H1 (cell line): ENCODE measurements around the gene CNNM3. TPM values are rescaled to one million over a fixed set of nuclear protein-coding genes. Genes with fewer than 3 reads are reported as not detected.

Source experiments
- CTCF ChIA-PET: fragments of 300-600 bp; sonication (Branson Sonifier 250); formaldehyde crosslinking; loops from one replicate; lab custom pipeline; 2021; ENCODE audit not compliant: partially characterized antibody; lab: Charles Lee
- POLR2A ChIA-PET: fragments of 300-600 bp; sonication (Branson Sonifier 250); formaldehyde crosslinking; loops from one replicate; lab custom pipeline; 2021; ENCODE audit warnings: inconsistent platforms; ENCODE audit not compliant: partially characterized antibody; lab: Charles Lee
- DNase-seq, 2 experiments: peaks; one replicate each; pipeline versions ENCODE4 v3.0.0 to v3.0.0-alpha.2; 2010 to 2022; ENCODE audit warnings: low spot score in 2 of 2, low read depth in 1 of 2, mixed read lengths in 1 of 2
- FAIRE-seq: peaks from 2 replicates; lab custom pipeline; 2011; peaks lifted over from hg19 to GRCh38; lab: Jason Lieb, UNC
- H2AFZ ChIP-seq: 2 replicates; pipeline ENCODE4 v1.8.1; 2012; ENCODE audit warnings: low read length, inconsistent platforms
- H2AK5ac ChIP-seq: 2 replicates; pipeline ENCODE4 v1.6.1; 2013; ENCODE audit warnings: low read depth, low read length
- H2BK120ac ChIP-seq: replicated peaks from 2 replicates; pipeline ENCODE3; 2013; ENCODE audit warnings: low read depth, low read length, inconsistent platforms
- H2BK12ac ChIP-seq: 2 replicates; pipeline ENCODE4 v1.6.1; 2013; ENCODE audit warnings: low read depth, low read length
- H2BK15ac ChIP-seq: 2 replicates; pipeline ENCODE4 v1.6.1; 2013; ENCODE audit warnings: low read length
- H2BK20ac ChIP-seq: 2 replicates; pipeline ENCODE4 v1.6.1; 2013; ENCODE audit warnings: low read length
- H2BK5ac ChIP-seq: 2 replicates; pipeline ENCODE4 v1.6.1; 2013; ENCODE audit warnings: low read depth, low read length
- H3K14ac ChIP-seq: 2 replicates; pipeline ENCODE4 v1.6.1; 2013; ENCODE audit warnings: inconsistent platforms; ENCODE audit not compliant: insufficient read length
- H3K18ac ChIP-seq: 2 replicates; pipeline ENCODE4 v1.6.1; 2013; ENCODE audit warnings: low read length; ENCODE audit errors: extremely low read depth
- H3K23ac ChIP-seq: 2 replicates; pipeline ENCODE4 v1.6.1; 2013; ENCODE audit warnings: inconsistent platforms; ENCODE audit not compliant: insufficient read length
- H3K23me2 ChIP-seq: 2 replicates; pipeline ENCODE4 v1.6.1; 2013; ENCODE audit warnings: low read depth, low read length
- H3K27ac ChIP-seq: 2 replicates; pipeline ENCODE4 v1.6.1; 2011; ENCODE audit warnings: low read depth, low read length, inconsistent platforms
- H3K27me3 ChIP-seq, 4 experiments: replicated peaks in 1 of 4; 1 replicate in 1 of 4; 2 replicates in 3 of 4; pipeline versions ENCODE4 v1.6.1 to v1.8.1; 2011 to 2013; ENCODE audit warnings: low read length in 3 of 4, mild to moderate bottlenecking in 3 of 4, inconsistent platforms in 2 of 4, mixed read lengths in 2 of 4, moderate library complexity in 1 of 4; ENCODE audit not compliant: control insufficient read depth in 3 of 4, insufficient read depth in 3 of 4; ENCODE audit errors: extremely low read depth in 1 of 4
- H3K36me3 ChIP-seq, 4 experiments: 2 replicates each; pipeline versions ENCODE4 v1.6.1 to v1.8.1; 2011 to 2013; ENCODE audit warnings: mild to moderate bottlenecking in 4 of 4, low read length in 3 of 4, moderate library complexity in 2 of 4, control low read depth in 1 of 4, inconsistent platforms in 1 of 4; ENCODE audit not compliant: insufficient read depth in 4 of 4, control insufficient read depth in 2 of 4
- H3K4ac ChIP-seq: replicated peaks from 2 replicates; pipeline ENCODE3; 2013; ENCODE audit warnings: low read length, low read depth, mixed read lengths, inconsistent platforms; ENCODE audit not compliant: insufficient read length
- H3K4me1 ChIP-seq, 4 experiments: replicated peaks in 1 of 4; 1 replicate in 1 of 4; 2 replicates in 3 of 4; pipeline versions ENCODE4 v1.6.1 to v1.8.1; 2011 to 2013; ENCODE audit warnings: low read length in 3 of 4, inconsistent platforms in 2 of 4, mixed read lengths in 1 of 4; ENCODE audit not compliant: insufficient read depth in 4 of 4, control insufficient read depth in 3 of 4
- H3K4me2 ChIP-seq, 2 experiments: 2 replicates each; pipeline versions ENCODE4 v1.6.1 to v1.8.1; 2011 to 2013; ENCODE audit warnings: low read depth in 2 of 2, low read length in 2 of 2, control low read depth in 1 of 2, inconsistent platforms in 1 of 2, mild to moderate bottlenecking in 1 of 2; ENCODE audit not compliant: insufficient read depth in 1 of 2
- H3K4me3 ChIP-seq, 4 experiments: fragments of 200-600, 300-600 bp in 1 of 4; sonication (generic), shearing (Covaris generic), sonication (Bioruptor Twin) in 1 of 4; 2 replicates each; pipeline versions ENCODE4 v1.5.1 to v1.8.1; 2011 to 2016; ENCODE audit warnings: low read length in 4 of 4, low read depth in 3 of 4, control low read depth in 2 of 4, inconsistent platforms in 2 of 4, mild to moderate bottlenecking in 2 of 4, mixed read lengths in 1 of 4, moderate library complexity in 1 of 4; ENCODE audit not compliant: insufficient read depth in 2 of 4; ENCODE audit errors: extremely low read depth in 1 of 4
- H3K56ac ChIP-seq: replicated peaks from 2 replicates; pipeline ENCODE3; 2013; ENCODE audit warnings: low read depth, mild to moderate bottlenecking, mixed read lengths, low read length, inconsistent platforms; ENCODE audit not compliant: insufficient read length
- H3K79me1 ChIP-seq: 2 replicates; pipeline ENCODE4 v1.6.1; 2013; ENCODE audit warnings: low read depth, low read length, control low read depth
- H3K79me2 ChIP-seq, 2 experiments: 2 replicates each; pipeline versions ENCODE4 v1.6.1 to v1.8.1; 2012 to 2013; ENCODE audit warnings: low read length in 2 of 2, mild to moderate bottlenecking in 2 of 2, inconsistent platforms in 1 of 2; ENCODE audit not compliant: insufficient read depth in 2 of 2, control insufficient read depth in 1 of 2
- H3K9ac ChIP-seq, 4 experiments: replicated peaks in 1 of 4; 1 replicate in 1 of 4; 2 replicates in 3 of 4; pipeline versions ENCODE4 v1.6.1 to v1.8.1; 2011 to 2013; ENCODE audit warnings: low read depth in 3 of 4, low read length in 3 of 4, control low read depth in 2 of 4, mild to moderate bottlenecking in 2 of 4, moderate library complexity in 2 of 4, inconsistent platforms in 1 of 4; ENCODE audit errors: extremely low read depth in 1 of 4
- H3K9me3 ChIP-seq, 2 experiments: 2 replicates each; pipeline versions ENCODE4 v1.6.1 to v1.8.1; 2012 to 2013; ENCODE audit warnings: mild to moderate bottlenecking in 2 of 2, moderate library complexity in 2 of 2, control low read depth in 1 of 2, inconsistent platforms in 1 of 2, low read depth in 1 of 2, low read length in 1 of 2, mixed read lengths in 1 of 2; ENCODE audit not compliant: insufficient read depth in 2 of 2
- H4K20me1 ChIP-seq, 2 experiments: replicated peaks in 1 of 2; 2 replicates each; pipeline versions ENCODE3 to v1.8.1; 2011 to 2013; ENCODE audit warnings: inconsistent platforms in 2 of 2, low read length in 2 of 2, mild to moderate bottlenecking in 1 of 2; ENCODE audit not compliant: insufficient read depth in 2 of 2, control insufficient read depth in 1 of 2
- H4K5ac ChIP-seq: 2 replicates; pipeline ENCODE4 v1.6.1; 2013; ENCODE audit warnings: low read length, low read depth, mixed read lengths, inconsistent platforms; ENCODE audit not compliant: insufficient read length
- H4K8ac ChIP-seq: 2 replicates; pipeline ENCODE4 v1.8.0; 2013; ENCODE audit warnings: mild to moderate bottlenecking, moderate library complexity, low read length, inconsistent platforms; ENCODE audit not compliant: insufficient read depth; ENCODE audit errors: extremely low read depth
- H4K91ac ChIP-seq: replicated peaks from 2 replicates; pipeline ENCODE3; 2013; ENCODE audit warnings: low read length, mixed read lengths, inconsistent platforms; ENCODE audit not compliant: insufficient read length
- CEBPB ChIP-seq: IDR thresholded peaks from 2 replicates; pipeline ENCODE4 v1.6.1; 2012; ENCODE audit warnings: low read depth, low read length
- EZH2 ChIP-seq: fragments of 200-600 bp; sonication (generic); IDR thresholded peaks from 2 replicates; pipeline ENCODE4 v1.7.1; 2012; ENCODE audit warnings: low read depth, mild to moderate bottlenecking, moderate library complexity, low read length, inconsistent platforms; ENCODE audit not compliant: severe bottlenecking
- NRF1 ChIP-seq: IDR thresholded peaks from 2 replicates; pipeline ENCODE4 v1.6.1; 2011; ENCODE audit warnings: mild to moderate bottlenecking, low read depth, low read length, improper control_type of control experiment
- SRF ChIP-seq: IDR thresholded peaks from 2 replicates; pipeline ENCODE4 v1.6.1; 2011; ENCODE audit warnings: mild to moderate bottlenecking, low read depth, low read length, moderate library complexity
- TEAD4 ChIP-seq: IDR thresholded peaks from 2 replicates; pipeline ENCODE4 v1.6.1; 2012; ENCODE audit warnings: low read depth, low read length, inconsistent platforms, mixed read lengths
- WGBS, 2 experiments: shearing (Covaris generic) in 1 of 2; methylation state at CpG; one replicate each; pipeline versions ENCODE4 v1.1.6 to v1.1.7; 2013 to 2015; ENCODE audit warnings: low lambda C conversion rate in 2 of 2, mixed read lengths in 2 of 2, inconsistent platforms in 1 of 2, low coverage in 1 of 2, missing lambda C conversion rate in 1 of 2; ENCODE audit not compliant: insufficient replicate concordance in 2 of 2, insufficient coverage in 1 of 2, insufficient read length in 1 of 2; ENCODE audit errors: extremely low coverage in 1 of 2, missing lambda C conversion rate in 1 of 2; 5-methylcytosine and 5-hydroxymethylcytosine counted together
- polyA plus RNA-seq, 7 experiments: library from polyadenylated mRNA; depleted of rRNA in 3 of 7; stranded (reverse) in 5 of 7; unstranded in 2 of 7; fragments of >200 nt in 5 of 7; fragments of 200-250 nt in 2 of 7; gene quantifications; 1 replicate in 5 of 7; 2 replicates in 1 of 7; 4 replicates in 1 of 7; pipeline versions ENCODE4 v1.2.1 to v1.2.3, GENCODE V29; 2011 to 2013; ENCODE audit warnings: missing spikeins in 2 of 7, mixed read lengths in 2 of 7
- total RNA-seq: library from RNA; stranded (reverse); fragmentation: NEBNext Ultra II Directional; extraction: Animal tissue kit (Norgen Biotek cat#: 25700); gene quantifications from 2 replicates; pipeline ENCODE4 v1.2.1, GENCODE V29; 2021
- TF ChIP-seq, protein P1 (sequence below), 3 experiments: IDR thresholded peaks; 1 replicate in 2 of 3; 2 replicates in 1 of 3; pipeline versions ENCODE4 v1.5.1 to v1.6.1; 2011; ENCODE audit warnings: low read length in 3 of 3, mild to moderate bottlenecking in 3 of 3, inconsistent platforms in 2 of 3, low read depth in 1 of 3, moderate library complexity in 1 of 3; ENCODE audit not compliant: insufficient read depth in 1 of 3; ENCODE audit errors: control extremely low read depth in 1 of 3

Gene CNNM3
- total and polyA plus RNA-seq, 2 of the 8 experiments (the other 6 are each of a cell fraction or from before 2014, with no cell fraction given): 29.1 to 29.2 TPM

DNA sequence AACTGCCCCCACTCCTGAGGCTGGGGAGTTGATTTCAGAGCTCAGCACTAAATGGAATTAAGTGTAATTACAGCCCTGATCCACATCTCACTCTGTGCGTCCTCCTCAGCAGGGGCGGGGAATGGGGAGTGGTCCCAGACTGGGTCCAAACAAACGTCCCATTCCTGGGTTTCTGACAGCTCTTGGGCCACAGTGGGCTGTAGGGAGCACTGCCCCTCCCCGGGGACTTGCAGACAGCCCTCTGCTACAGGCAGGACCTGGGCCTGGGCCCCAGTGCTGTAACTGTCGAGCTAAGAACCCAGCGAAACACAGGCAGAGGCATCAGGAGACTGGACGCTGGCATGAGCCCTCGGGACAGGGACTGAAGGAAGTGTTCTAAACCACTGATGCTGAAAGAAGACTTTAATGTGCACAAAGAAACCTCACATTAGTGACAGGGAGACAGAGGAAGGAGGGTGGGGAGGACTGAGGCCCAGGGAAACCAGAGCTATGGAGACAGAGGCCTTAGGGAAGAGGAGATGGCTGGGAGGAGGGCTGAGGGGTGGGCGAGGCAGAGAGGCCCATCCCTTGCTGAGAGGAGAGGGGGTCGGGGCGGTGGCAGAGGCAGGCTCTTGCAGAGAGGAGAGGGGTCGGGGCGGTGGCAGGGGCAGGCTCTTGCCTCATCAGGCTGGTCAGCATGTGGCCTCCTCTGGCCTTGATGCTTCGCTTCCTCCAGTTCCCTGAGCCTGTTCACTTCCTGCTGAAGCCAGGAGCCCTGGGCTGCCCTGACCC lies 59.6 kb downstream of the CNNM3 start:
- Histone ChIP-seq H4K8ac (peak overlapping the region; percentile 21; the same call in 1 of the 2 replicates), H2AK5ac (no peak overlapping the region), H3K23me2 (peaks cover 1% of the 10 kb centered on the region; the same call in 1 of the 2 replicates), H3K18ac (peak overlapping the region; percentile 64), H2BK15ac (peak overlapping the region; percentile 76; the same call in 1 of the 2 replicates), H4K20me1 (no peaks in the 10 kb centered on the region), H3K79me1 (no peaks in the 10 kb centered on the region), H3K27me3 (no peaks in the 10 kb centered on the region; a peak in 1 of 7 replicates), H4K5ac (no peak overlapping the region), H3K4me1 (peaks cover 11 to 40% (median 25%) of the 10 kb centered on the region in 4 experiments), H2AFZ (no peak overlapping the region)
- 68% methylated on average over 12 of the region's 14 CpGs; no CpG with 5 or more reads in 1 of the 2 experiments for WGBS, 2 experiments
- TF ChIP-seq, protein P1, sequence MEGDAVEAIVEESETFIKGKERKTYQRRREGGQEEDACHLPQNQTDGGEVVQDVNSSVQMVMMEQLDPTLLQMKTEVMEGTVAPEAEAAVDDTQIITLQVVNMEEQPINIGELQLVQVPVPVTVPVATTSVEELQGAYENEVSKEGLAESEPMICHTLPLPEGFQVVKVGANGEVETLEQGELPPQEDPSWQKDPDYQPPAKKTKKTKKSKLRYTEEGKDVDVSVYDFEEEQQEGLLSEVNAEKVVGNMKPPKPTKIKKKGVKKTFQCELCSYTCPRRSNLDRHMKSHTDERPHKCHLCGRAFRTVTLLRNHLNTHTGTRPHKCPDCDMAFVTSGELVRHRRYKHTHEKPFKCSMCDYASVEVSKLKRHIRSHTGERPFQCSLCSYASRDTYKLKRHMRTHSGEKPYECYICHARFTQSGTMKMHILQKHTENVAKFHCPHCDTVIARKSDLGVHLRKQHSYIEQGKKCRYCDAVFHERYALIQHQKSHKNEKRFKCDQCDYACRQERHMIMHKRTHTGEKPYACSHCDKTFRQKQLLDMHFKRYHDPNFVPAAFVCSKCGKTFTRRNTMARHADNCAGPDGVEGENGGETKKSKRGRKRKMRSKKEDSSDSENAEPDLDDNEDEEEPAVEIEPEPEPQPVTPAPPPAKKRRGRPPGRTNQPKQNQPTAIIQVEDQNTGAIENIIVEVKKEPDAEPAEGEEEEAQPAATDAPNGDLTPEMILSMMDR (IDR thresholded peaks at IDR 0.05; ENCODE audit: control extremely low read depth in 1 of 3, insufficient read depth in 1 of 3, low read depth in 1 of 3, low read length in 3 of 3): peak in 1 of 3 experiments; percentile 7; a peak in 1 of 4 replicates
- no peak for TF ChIP-seq TEAD4
- TF ChIP-seq CEBPB: peak; percentile 1; the same call in 1 of the 2 replicates
- TF ChIP-seq EZH2: no peak
- no peak for TF ChIP-seq NRF1
- TF ChIP-seq SRF: no peak
- TF ChIP-seq, all 59 proteins: peak for 2
- H3K9me3 ChIP-seq: no peaks in the 10 kb centered on the region
- no peak overlapping the region for H3K23ac ChIP-seq
- ChIA-PET POLR2A (interaction anchor here (0.6 to 1.6 kb wide), 9 partner anchors 8 to 227 kb away, joined by 3 to 5 read pairs (median 3); no protein-coding TSS in a partner anchor), CTCF (interaction anchor here (0.8 to 8.1 kb wide), 14 partner anchors 7 to 237 kb away, joined by 3 to 48 read pairs (median 3); partner anchors contain the start of gene ANKRD39)
- H3K14ac ChIP-seq: no peak overlapping the region
- no peak overlapping the region for H3K4me3 ChIP-seq
- no peak overlapping the region for H3K56ac ChIP-seq
- no peak overlapping the region for H2BK120ac ChIP-seq
- H3K36me3 ChIP-seq: no peaks in the 10 kb centered on the region
- FAIRE-seq: no peak
- peak overlapping the region; percentile 82; the same call in 1 of the 2 replicates for H2BK20ac ChIP-seq
- H2BK12ac ChIP-seq: peak overlapping the region; percentile 87; the same call in 1 of the 2 replicates
- no peak overlapping the region for H4K91ac ChIP-seq
- peak overlapping the region; percentile 64; the same call in 1 of the 2 replicates for H2BK5ac ChIP-seq
- no peak overlapping the region for H3K4ac ChIP-seq
- no peak overlapping the region for H3K4me2 ChIP-seq
- H3K27ac ChIP-seq: no peak overlapping the region
- DNase-seq: no peak
- no peak overlapping the region for H3K9ac ChIP-seq
- no peaks in the 10 kb centered on the region for H3K79me2 ChIP-seq
